Central memory CD8-positive, alpha-beta T cell (primary cell): ENCODE measurements around the gene PCDH18.
"Not testable (repeated sequence)": the region's sequence is repeated elsewhere in the genome, so short reads cannot be mapped to it uniquely, and the experiment has no call there.

Experiments
- ATAC-seq: fragments of 150-1000 bp; cut with Tn5 transposase; replicated peaks from 2 replicates; pipeline ENCODE4 v1.10.0; 2022; ENCODE audit warnings: mild to moderate bottlenecking, moderate FRiP score, moderate number of reproducible peaks; ENCODE audit not compliant: poor library complexity, severe bottlenecking; ENCODE audit errors: extremely low read depth
- DNase-seq, 2 donors: peaks; one replicate each; pipeline ENCODE4 v3.0.0; 2021; ENCODE audit warnings: low spot score in 2 of 2
- H3K27ac Mint-ChIP-seq: one replicate; pipeline ENCODE4 v1.8.0; 2022; ENCODE audit warnings: low read depth, mild to moderate bottlenecking, moderate library complexity, mixed read lengths
- H3K27me3 Mint-ChIP-seq: one replicate; pipeline ENCODE4 v1.8.0; 2022; ENCODE audit warnings: mixed read lengths
- H3K36me3 Mint-ChIP-seq: one replicate; pipeline ENCODE4 v1.8.0; 2022; ENCODE audit warnings: mild to moderate bottlenecking, moderate library complexity, mixed read lengths; ENCODE audit not compliant: insufficient read depth
- H3K4me1 Mint-ChIP-seq: one replicate; pipeline ENCODE4 v1.8.0; 2022; ENCODE audit warnings: mixed read lengths
- H3K4me3 Mint-ChIP-seq: one replicate; pipeline ENCODE4 v1.8.0; 2022; ENCODE audit warnings: mild to moderate bottlenecking, moderate library complexity, mixed read lengths
- H3K9me3 Mint-ChIP-seq: one replicate; pipeline ENCODE4 v1.8.0; 2022; ENCODE audit warnings: mixed read lengths

PCDH18 gene

DNA sequence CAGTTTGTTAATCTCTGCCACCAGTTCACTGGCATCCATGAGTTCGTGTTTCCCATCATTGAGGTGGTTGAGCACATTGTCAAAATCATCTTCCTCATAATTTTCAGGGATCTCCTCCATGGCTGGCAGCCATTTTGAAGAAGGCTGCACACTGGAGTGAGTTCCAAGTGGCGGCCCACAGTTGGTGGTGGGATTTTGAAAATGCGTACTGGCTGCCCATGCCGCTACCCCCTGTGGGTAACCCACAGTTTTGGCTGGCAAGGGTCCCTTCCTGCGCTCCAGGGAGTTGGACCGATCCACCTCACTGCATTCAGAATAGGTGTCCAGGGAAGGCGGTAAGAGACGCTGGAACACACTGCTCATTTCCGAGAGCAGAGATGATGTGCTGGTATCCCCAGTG, 11.2 kb downstream of the PCDH18 start:
- Mint-ChIP-seq H3K36me3 (no peaks in the 10 kb centered on the region), H3K27ac (no peak overlapping the region), H3K27me3 (no peaks in the 10 kb centered on the region), H3K9me3 (no peaks in the 10 kb centered on the region), H3K4me3 (no peak overlapping the region), H3K4me1 (no peaks in the 10 kb centered on the region)
- ATAC-seq (no peak), DNase-seq (no peak)

DNA sequence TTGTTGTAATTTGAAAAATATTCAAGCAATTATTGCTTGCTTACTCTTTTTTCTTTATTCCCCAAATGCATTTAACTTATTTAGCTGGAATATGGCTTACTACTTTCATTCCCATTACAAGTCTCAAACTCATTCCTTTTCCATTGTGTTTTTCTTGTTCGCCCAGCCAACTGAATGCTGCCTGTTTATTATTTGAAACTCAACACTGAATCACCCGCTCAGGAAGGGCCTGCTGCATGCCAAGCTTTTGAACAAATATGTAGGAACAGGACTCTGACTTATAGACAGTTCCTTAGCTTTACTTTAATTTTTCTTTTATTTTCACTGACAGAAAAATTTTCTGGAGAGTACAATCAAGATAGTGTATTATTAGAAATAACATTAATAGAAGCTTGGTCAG, 12.9 kb downstream of the PCDH18 start:
- no peak for ATAC-seq
- Mint-ChIP-seq H3K9me3 (no peaks in the 10 kb centered on the region), H3K36me3 (no peaks in the 10 kb centered on the region)

DNA sequence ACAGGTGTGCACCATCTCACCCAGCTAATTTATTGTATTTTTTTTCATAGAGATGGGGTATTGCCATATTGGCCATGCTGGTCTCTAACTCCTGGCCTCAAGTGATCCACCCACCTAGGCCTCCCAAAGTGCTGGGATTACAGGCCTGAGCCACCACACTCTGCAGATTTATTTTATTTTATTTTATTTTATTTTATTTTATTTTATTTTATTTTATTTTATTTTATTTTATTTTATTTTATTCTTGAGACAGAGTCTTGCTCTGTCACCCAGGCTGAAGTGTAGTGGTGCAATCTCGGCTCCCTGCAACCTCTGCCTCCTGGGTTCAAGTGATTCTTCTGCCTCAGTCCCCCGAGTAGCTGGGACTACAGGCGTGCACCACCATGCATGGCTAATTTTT, 15.0 kb downstream of the PCDH18 start:
- H3K4me1 Mint-ChIP-seq, DNase-seq, H3K36me3 Mint-ChIP-seq, H3K27ac Mint-ChIP-seq, H3K27me3 Mint-ChIP-seq, H3K9me3 Mint-ChIP-seq, ATAC-seq, H3K4me3 Mint-ChIP-seq: not testable (repeated sequence)

More for the DNA sequence above, 12.9 kb downstream of the PCDH18 start:
- Mint-ChIP-seq H3K4me3 (no peak overlapping the region), H3K27me3 (no peaks in the 10 kb centered on the region), H3K27ac (no peak overlapping the region), H3K4me1 (no peaks in the 10 kb centered on the region)
- DNase-seq: no peak

DNA sequence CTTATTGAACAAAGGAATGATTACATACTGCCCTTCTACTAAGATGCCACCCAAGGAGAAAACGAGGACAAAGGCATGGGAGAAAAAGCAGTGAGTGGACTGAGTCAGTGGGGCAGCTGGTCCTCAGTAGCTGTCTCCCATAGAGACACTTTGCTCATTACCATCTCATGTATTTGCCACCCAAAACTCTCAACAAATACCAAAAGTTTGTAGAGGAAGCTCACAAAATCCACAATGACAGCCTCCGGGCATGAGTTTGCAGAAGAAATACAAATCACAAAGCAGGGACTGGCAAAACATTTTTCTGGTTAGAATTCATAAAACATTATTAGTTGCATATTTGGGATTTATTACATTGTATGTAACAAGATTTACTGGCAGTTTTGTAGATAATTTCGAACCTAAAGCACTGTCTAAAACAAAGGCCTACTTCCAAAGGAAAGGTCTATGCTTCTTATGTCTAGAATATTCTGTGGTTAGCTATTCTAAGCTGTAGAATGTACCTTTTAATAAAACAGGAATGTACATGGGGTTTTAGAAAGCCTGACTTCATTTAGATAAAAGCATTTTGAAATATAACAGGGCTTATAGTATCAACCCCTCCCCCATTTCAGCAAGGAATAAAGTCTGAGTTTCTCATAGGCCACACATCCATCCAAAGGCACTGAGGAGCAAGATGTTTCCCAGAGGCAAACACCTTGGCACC, 17.7 kb downstream of the PCDH18 start:
- Mint-ChIP-seq H3K4me1 (no peaks in the 10 kb centered on the region), H3K36me3 (no peaks in the 10 kb centered on the region), H3K4me3 (no peak overlapping the region), H3K9me3 (peaks cover 4% of the 10 kb centered on the region), H3K27me3 (no peaks in the 10 kb centered on the region), H3K27ac (no peak overlapping the region)
- ATAC-seq: no peak
- DNase-seq: no peak

DNA sequence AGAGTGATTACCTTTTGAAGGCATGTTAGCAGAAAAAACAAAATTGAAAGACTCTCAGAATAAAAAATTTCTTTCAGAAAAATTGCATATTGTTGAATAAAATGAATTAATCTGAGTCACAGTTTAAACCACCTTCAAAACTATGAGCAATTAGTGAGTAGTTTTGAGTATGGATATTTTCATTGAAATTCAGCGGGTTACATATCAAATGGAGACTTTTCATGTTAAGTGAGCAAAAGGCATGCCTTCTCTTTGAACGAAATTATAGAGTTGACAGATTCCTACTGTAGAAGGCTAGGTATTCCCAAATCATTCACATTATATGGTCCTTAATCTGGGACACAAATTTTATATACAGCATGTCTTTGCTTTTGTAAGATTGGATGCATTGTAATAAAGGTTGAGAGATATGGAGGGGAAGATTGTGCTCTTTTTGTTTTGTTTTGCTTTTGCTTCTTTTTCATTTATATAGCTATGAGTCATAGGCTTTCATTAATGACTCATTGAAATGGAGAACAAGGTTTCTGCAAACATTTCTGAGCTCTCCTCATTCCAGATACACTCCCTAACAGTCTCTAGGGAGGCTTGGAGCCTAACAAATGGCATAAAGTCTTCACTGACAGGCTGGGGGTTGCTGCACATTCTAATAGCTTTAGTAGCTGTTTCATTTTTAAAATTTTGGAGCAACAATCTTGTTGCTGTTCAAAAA, 21.6 kb downstream of the PCDH18 start:
- peaks cover 4% of the 10 kb centered on the region for H3K9me3 Mint-ChIP-seq
- DNase-seq (no peak), ATAC-seq (no peak)
- H3K27me3 Mint-ChIP-seq: no peaks in the 10 kb centered on the region
- no peak overlapping the region for H3K27ac Mint-ChIP-seq
- H3K36me3 Mint-ChIP-seq: no peaks in the 10 kb centered on the region
- H3K4me3 Mint-ChIP-seq: no peak overlapping the region
- no peaks in the 10 kb centered on the region for H3K4me1 Mint-ChIP-seq

DNA sequence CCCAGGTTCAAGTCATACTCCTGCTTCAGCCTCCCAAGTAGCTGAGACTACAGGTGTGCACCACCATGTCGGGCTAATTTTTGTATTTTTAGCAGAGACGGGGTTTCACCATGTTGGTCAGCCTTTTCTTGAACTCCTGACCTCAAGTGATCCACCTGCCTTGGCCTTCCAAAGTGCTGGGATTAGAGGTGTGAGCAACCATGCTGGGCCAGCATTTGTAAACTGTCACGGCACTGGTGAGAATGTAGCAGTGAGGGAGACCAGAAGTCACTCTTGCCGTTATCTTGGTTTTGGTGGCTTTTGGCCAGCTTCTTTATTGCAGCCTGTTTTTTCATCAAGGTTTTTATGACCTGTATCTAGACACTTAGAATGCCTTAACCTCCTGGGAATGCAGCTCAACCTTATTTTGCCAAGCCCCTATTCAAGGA, 22.4 kb downstream of the PCDH18 start:
- H3K27me3 Mint-ChIP-seq: no peaks in the 10 kb centered on the region
- H3K4me1 Mint-ChIP-seq: no peaks in the 10 kb centered on the region
- peaks cover 2% of the 10 kb centered on the region for H3K36me3 Mint-ChIP-seq
- H3K4me3 Mint-ChIP-seq: no peak overlapping the region
- ATAC-seq (no peak), DNase-seq (no peak)
- H3K27ac Mint-ChIP-seq: no peak overlapping the region
- peaks cover 4% of the 10 kb centered on the region for H3K9me3 Mint-ChIP-seq

DNA sequence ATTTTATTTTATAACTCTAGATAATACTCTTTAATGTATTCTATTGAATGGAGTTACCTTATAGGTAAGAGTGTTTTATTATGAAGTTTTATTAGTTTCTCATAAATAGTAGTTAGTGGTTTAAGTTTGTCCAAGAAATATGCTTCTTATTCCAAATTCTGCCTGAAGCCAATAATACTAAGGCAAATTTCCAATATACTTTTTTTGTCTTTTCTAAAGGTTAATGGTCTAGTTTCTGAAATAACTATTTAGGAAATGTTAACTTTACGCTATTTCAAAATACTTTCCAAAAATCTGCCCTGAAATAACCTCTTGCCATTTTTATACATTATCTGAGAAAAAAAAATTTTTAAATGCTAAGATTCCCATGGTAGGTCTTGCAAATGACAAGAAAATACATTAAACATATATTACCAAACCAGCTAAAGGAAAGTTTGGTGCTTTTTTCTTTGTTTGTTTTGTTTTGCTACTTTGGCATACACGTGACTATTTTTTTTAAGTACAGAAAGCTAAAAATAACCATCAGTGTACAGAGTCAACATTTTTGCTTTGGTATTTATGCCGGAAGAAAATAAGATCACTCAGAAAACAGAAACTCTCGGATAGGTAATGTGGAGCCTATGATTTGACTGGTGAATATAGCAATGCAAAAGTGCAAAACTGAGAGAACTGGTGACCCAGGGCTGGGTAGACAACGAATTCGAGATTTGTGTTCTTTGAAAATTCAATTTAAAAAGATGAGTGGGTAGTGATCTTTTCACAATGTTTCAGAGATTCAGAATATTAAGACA, 29.8 kb downstream of the PCDH18 start:
- H3K27me3 Mint-ChIP-seq: no peaks in the 10 kb centered on the region
- peaks cover 6% of the 10 kb centered on the region for H3K9me3 Mint-ChIP-seq
- H3K36me3 Mint-ChIP-seq: peaks cover 2% of the 10 kb centered on the region
- no peak for ATAC-seq
- no peaks in the 10 kb centered on the region for H3K4me1 Mint-ChIP-seq
- no peak for DNase-seq
- H3K27ac Mint-ChIP-seq: no peak overlapping the region
- H3K4me3 Mint-ChIP-seq: no peak overlapping the region

DNA sequence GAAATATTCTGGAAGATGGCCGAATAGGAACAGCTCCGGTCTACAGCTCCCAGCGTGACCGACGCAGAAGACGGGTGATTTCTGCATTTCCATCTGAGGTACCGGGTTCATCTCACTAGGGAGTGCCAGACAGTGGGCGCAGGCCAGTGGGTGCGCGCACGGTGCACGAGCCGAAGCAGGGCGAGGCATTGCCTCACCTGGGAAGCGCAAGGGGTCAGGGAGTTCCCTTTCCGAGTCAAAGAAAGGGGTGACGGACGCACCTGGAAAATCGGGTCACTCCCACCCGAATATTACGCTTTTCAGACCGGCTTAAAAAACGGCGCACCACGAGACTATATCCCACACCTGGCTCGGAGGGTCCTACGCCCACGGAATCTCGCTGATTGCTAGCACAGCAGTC, 36.0 kb downstream of the PCDH18 start:
- not testable (repeated sequence) for H3K4me3 Mint-ChIP-seq, DNase-seq, H3K4me1 Mint-ChIP-seq, H3K9me3 Mint-ChIP-seq, ATAC-seq, H3K27ac Mint-ChIP-seq, H3K27me3 Mint-ChIP-seq, H3K36me3 Mint-ChIP-seq

DNA sequence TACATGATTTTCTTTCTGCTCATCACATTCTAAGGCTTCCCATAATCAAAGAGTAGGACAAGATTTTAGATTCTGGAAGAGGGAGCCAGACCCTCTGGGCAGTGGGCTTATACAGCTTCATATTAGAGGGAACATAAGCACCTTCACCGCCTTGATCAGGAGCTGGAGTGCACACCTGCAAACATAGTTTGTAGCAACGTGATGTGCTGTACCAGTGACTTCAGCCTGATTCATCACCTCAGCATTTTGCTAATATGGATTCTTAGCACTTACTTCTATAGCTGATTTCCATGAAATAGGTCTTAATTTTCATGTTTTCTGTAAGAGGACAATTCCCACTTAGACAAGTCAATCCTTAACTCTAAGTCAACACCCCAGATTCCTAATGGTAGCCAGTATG, 36.7 kb downstream of the PCDH18 start:
- Mint-ChIP-seq H3K27me3 (no peaks in the 10 kb centered on the region), H3K4me1 (no peaks in the 10 kb centered on the region), H3K9me3 (peaks cover 9% of the 10 kb centered on the region), H3K27ac (no peak overlapping the region), H3K36me3 (no peaks in the 10 kb centered on the region), H3K4me3 (no peak overlapping the region)
- no peak for DNase-seq
- no peak for ATAC-seq

- not testable (repeated sequence) for DNase-seq, ATAC-seq, H3K27me3 Mint-ChIP-seq, H3K4me1 Mint-ChIP-seq, H3K4me3 Mint-ChIP-seq, H3K27ac Mint-ChIP-seq, H3K36me3 Mint-ChIP-seq
- H3K9me3 Mint-ChIP-seq: peaks cover 18% of the 10 kb centered on the region
These were observed 48.9 kb downstream of the PCDH18 start for GRCh38 chr4:137483313-137483959.

GRCh38 chr4:137479657-137480056, 52.6 kb downstream of the PCDH18 start:
- ATAC-seq, DNase-seq, H3K27ac Mint-ChIP-seq, H3K27me3 Mint-ChIP-seq, H3K4me1 Mint-ChIP-seq, H3K9me3 Mint-ChIP-seq, H3K4me3 Mint-ChIP-seq, H3K36me3 Mint-ChIP-seq: not testable (repeated sequence)

DNA sequence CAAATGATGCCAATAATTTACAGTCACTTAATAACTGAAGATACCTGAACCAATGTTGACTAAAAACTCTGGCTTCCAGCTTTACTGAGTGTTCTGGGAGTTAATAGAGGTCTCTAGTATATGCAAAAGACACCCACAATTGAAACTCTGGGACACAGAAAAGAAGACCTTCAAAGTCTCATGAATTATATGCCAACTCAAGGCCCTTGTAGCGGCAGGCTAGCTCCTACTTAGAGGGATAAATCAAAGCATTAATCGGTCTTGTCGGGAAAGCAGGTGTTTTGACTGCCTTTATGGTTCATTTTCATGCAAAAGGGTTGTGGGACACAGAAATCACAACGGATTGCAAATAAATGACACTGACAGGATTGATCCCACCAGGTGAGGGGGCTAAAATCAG, 55.9 kb downstream of the PCDH18 start:
- Mint-ChIP-seq H3K27ac (no peak overlapping the region), H3K9me3 (peaks cover 18% of the 10 kb centered on the region), H3K36me3 (peaks cover 3% of the 10 kb centered on the region), H3K27me3 (no peaks in the 10 kb centered on the region), H3K4me3 (no peak overlapping the region), H3K4me1 (no peaks in the 10 kb centered on the region)
- DNase-seq (no peak), ATAC-seq (no peak)
